ENCODE results near the gene GH2.
"Not testable (repeated sequence)": the region's sequence is repeated elsewhere in the genome, so short reads cannot be mapped to it uniquely, and the experiment has no call there.

The GH2 gene

DNA sequence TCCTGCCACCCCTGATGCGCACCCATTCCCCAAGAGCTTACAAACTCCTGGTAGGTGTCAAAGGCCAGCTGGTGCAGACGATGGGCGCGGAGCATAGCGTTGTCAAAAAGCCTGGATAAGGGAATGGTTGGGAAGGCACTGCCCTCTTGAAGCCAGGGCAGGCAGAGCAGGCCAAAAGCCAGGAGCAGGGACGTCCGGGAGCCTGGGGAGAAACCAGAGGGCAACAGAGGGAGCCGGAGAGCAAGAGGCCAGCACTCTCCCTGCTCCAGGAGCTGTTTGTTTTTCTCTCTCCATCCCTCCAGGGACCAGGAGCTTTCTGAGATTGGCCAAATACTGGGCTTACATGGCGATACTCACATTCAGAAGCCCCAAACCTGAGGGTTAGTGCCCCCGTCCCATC lies 36.6 kb upstream of the GH2 start:
- H3K9me3 Mint-ChIP-seq = no peaks in the 10 kb centered on the region
- no peaks in the 10 kb centered on the region for H3K36me3 Mint-ChIP-seq (ENCODE audit: low read depth)
- H3K4me1 Mint-ChIP-seq (ENCODE audit: low read depth) = peaks cover 5% of the 10 kb centered on the region
- peaks cover 2% of the 10 kb centered on the region for H3K27me3 Mint-ChIP-seq (ENCODE audit: low read depth)
- no peak overlapping the region for H3K4me3 Mint-ChIP-seq
- no peak overlapping the region for H3K27ac Mint-ChIP-seq
- DNase-seq (ENCODE audit: low spot score) = no peak

DNA sequence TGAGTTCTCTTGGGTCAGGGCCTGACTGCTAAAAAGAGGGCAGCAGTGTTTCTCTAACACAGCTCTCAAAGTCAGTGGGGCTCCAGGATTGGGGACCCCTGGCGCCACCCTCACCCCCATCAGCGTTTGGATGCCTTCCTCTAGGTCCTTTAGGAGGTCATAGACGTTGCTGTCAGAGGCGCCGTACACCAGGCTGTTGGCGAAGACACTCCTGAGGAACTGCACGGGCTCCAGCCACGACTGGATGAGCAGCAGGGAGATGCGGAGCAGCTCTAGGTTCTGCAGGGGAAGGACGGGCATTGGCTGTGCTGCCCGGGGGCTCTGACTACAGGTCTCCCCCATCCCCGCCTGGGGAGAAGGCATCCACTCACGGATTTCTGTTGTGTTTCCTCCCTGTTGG lies 35.9 kb upstream of the GH2 start:
- no peak for DNase-seq (ENCODE audit: low spot score)
- no peak overlapping the region for H3K27ac Mint-ChIP-seq
- H3K27me3 Mint-ChIP-seq (ENCODE audit: low read depth) = peaks cover 2% of the 10 kb centered on the region
- H3K4me1 Mint-ChIP-seq (ENCODE audit: low read depth) = peaks cover 5% of the 10 kb centered on the region
- H3K36me3 Mint-ChIP-seq (ENCODE audit: low read depth) = no peaks in the 10 kb centered on the region
- H3K4me3 Mint-ChIP-seq = no peak overlapping the region
- no peaks in the 10 kb centered on the region for H3K9me3 Mint-ChIP-seq

DNA sequence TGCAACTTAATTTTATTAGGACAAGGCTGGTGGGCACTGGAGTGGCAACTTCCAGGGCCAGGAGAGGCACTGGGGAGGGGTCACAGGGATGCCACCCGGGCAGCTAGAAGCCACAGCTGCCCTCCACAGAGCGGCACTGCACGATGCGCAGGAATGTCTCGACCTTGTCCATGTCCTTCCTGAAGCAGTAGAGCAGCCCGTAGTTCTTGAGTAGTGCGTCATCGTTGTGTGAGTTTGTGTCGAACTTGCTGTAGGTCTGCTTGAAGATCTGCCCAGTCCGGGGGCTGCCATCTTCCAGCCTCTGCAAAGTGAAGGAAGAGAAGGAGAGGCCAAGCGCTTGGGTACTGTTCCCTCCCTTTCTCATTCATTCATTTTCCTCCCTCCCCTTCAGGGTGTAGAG lies 35.5 kb upstream of the GH2 start:
- H3K4me1 Mint-ChIP-seq (ENCODE audit: low read depth) = not testable (repeated sequence)

DNA sequence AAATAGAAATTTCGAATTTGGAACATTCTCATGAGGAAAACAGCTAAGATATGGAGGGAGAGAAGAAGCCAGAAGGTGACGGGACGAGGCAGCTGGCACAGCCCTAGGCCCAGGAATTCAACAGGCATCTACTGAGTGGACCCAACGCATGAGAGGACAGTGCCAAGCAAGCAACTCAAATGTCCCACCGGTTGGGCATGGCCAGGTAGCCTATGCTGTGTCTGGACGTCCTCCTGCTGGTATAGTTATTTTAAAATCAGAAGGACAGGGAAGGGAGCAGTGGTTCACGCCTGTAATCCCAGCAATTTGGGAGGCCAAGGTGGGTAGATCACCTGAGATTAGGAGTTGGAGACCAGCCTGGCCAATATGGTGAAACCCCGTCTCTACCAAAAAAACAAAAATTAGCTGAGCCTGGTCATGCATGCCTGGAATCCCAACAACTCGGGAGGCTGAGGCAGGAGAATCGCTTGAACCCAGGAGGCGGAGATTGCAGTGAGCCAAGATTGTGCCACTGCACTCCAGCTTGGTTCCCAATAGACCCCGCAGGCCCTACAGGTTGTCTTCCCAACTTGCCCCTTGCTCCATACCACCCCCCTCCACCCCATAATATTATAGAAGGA lies 34.9 kb upstream of the GH2 start:
- H3K27ac Mint-ChIP-seq = no peak overlapping the region
- H3K27me3 Mint-ChIP-seq (ENCODE audit: low read depth) = peaks cover 2% of the 10 kb centered on the region
- no peak overlapping the region for H3K4me3 Mint-ChIP-seq
- no peaks in the 10 kb centered on the region for H3K9me3 Mint-ChIP-seq
- DNase-seq (ENCODE audit: low spot score) = no peak
- H3K4me1 Mint-ChIP-seq (ENCODE audit: low read depth) = peaks cover 9% of the 10 kb centered on the region
- H3K36me3 Mint-ChIP-seq (ENCODE audit: low read depth) = no peaks in the 10 kb centered on the region

More for the DNA sequence above, 35.5 kb upstream of the GH2 start:
- not testable (repeated sequence) for H3K27me3 Mint-ChIP-seq (ENCODE audit: low read depth); H3K9me3 Mint-ChIP-seq; H3K27ac Mint-ChIP-seq; H3K36me3 Mint-ChIP-seq (ENCODE audit: low read depth); H3K4me3 Mint-ChIP-seq; DNase-seq (ENCODE audit: low spot score)

DNA sequence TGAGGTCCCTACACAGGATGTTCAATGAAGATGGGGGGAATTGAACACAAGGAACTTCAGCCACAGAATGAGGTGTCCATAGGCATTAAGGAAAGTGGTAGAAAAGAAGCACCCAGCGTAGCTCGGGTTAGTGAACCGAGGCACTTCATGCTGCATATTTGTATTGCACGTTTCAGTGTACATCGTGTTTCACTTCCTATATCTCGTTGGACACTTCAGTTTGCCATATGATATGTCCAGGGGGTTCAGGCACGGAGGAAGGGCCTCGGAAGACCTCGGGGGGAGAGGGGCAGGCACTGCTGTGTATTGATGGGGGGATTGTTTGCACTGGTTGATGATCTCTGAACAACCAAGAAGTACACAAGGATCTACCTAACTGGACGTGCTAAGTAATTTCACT lies 34.0 kb upstream of the GH2 start:
- not testable (repeated sequence) for H3K27me3 Mint-ChIP-seq (ENCODE audit: low read depth); H3K4me3 Mint-ChIP-seq; DNase-seq (ENCODE audit: low spot score); H3K36me3 Mint-ChIP-seq (ENCODE audit: low read depth); H3K27ac Mint-ChIP-seq; H3K9me3 Mint-ChIP-seq; H3K4me1 Mint-ChIP-seq (ENCODE audit: low read depth)

DNA sequence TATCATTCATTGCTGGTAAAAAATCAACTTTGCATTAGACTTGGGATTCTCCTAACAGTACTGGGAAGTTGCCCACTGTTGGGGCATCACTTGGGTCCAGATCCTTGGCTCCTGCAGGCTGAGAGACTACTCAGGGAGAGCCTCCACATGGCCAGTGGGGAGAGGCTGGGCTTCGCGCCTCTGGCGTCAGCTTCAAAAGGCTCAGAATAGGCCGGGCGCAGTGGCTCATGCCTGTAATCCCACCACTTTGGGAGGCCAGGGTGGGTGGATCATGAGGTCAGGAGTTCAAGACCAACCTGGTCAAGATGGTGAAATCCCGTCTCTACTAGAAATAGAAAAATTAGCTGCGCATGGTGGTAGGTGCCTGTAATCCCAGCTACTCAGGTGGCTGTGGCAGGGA lies 32.7 kb upstream of the GH2 start:
- no peak for DNase-seq (ENCODE audit: low spot score)
- Mint-ChIP-seq H3K4me3 (no peak overlapping the region), H3K27ac (no peak overlapping the region), H3K36me3 (ENCODE audit: low read depth) (no peaks in the 10 kb centered on the region), H3K4me1 (ENCODE audit: low read depth) (peaks cover 8% of the 10 kb centered on the region), H3K27me3 (ENCODE audit: low read depth) (peaks cover 2% of the 10 kb centered on the region), H3K9me3 (no peaks in the 10 kb centered on the region)

DNA sequence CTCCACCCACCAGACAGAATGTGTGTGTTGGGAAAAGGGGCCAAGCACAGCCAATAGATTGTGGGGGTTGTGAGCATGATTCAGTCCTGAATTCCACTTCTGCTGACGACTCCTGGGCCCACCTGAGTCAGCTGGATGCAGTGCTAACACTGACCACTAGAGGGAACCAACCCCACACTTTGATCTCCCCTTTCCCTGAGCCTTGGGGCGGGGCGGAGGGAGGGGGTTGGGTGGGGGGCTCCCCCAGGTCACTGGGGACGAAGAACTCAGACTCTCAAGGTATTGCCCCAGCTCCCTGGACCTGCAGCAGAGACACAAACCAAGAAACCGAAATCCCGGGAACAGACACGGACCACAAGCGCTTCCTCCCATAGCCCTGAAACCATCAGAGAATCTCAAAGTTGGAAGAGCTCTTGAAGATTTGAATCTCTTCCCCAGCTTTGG lies 29.9 kb upstream of the GH2 start:
- H3K4me1 Mint-ChIP-seq (ENCODE audit: low read depth) = peaks cover 4% of the 10 kb centered on the region
- H3K27ac Mint-ChIP-seq = no peak overlapping the region
- DNase-seq (ENCODE audit: low spot score) = peak; percentile 37
- H3K27me3 Mint-ChIP-seq (ENCODE audit: low read depth) = peaks cover 8% of the 10 kb centered on the region
- no peak overlapping the region for H3K4me3 Mint-ChIP-seq
- H3K36me3 Mint-ChIP-seq (ENCODE audit: low read depth) = no peaks in the 10 kb centered on the region
- H3K9me3 Mint-ChIP-seq = no peaks in the 10 kb centered on the region

DNA sequence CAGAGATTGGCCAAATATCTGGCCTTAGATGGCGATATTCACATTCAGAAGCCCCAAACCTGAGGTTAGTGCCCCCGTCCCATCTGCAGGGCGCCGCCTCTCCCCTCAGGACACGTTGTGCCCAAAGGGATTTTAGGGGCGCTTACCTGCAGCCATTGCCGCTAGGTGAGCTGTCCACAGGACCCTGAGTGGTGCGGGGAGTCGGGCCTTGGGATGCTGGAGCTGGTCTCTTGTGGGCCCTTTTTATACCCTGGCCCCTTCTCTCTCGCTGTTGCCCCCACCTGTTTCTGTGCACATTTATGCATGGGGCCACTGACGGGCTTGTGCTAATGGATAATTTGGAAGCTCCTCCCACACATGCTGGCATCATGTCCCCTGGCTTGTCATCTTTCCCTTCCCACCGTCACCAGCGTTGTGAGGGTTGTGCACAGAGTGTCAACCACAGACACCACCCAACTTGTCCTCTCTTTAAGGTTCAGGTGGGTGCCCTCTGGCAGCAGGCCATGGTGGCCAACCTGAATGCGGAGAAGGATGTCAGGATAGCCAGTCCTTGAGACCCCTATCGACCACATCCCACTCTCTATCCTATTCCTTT lies 29.4 kb upstream of the GH2 start, which contains the start of gene CSHL1:
Gene CSHL1 (minus strand): TSS at position 218 of the 595 bp plus-strand sequence. CDS start 62 bp downstream, at position 156.
- Mint-ChIP-seq H3K4me1 (ENCODE audit: low read depth) (peaks cover 4% of the 10 kb centered on the region), H3K27me3 (ENCODE audit: low read depth) (peaks cover 8% of the 10 kb centered on the region), H3K27ac (no peak within 1 kb of the TSS), H3K36me3 (ENCODE audit: low read depth) (no peaks in the 10 kb centered on the region), H3K9me3 (no peaks in the 10 kb centered on the region), H3K4me3 (no peak within 1 kb of the TSS)
- DNase-seq (ENCODE audit: low spot score) = no peak

DNA sequence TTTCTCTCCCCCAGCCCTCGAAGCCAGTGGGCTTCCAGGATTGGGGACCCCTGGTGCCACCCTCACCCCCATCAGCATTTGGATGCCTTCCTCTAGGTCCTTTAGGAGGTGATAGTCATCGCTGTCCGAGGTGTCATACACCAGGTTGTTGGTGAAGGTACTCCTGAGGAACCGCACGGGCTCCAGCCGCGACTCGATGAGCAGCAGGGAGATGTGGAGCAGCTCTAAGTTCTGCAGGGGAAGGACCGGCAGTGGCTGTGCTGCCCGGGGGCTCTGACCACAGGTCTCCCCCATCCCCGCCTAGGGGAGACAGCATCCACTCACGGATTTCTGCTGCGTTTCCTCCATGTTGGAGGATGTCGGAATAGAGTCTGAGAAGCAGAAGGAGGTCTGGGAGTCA lies 28.4 kb upstream of the GH2 start:
- H3K27me3 Mint-ChIP-seq (ENCODE audit: low read depth) = peaks cover 6% of the 10 kb centered on the region
- no peak for DNase-seq (ENCODE audit: low spot score)
- H3K4me1 Mint-ChIP-seq (ENCODE audit: low read depth) = peaks cover 4% of the 10 kb centered on the region
- H3K4me3 Mint-ChIP-seq = no peak overlapping the region
- H3K27ac Mint-ChIP-seq = no peak overlapping the region
- H3K36me3 Mint-ChIP-seq (ENCODE audit: low read depth) = no peaks in the 10 kb centered on the region
- H3K9me3 Mint-ChIP-seq = no peaks in the 10 kb centered on the region

DNA sequence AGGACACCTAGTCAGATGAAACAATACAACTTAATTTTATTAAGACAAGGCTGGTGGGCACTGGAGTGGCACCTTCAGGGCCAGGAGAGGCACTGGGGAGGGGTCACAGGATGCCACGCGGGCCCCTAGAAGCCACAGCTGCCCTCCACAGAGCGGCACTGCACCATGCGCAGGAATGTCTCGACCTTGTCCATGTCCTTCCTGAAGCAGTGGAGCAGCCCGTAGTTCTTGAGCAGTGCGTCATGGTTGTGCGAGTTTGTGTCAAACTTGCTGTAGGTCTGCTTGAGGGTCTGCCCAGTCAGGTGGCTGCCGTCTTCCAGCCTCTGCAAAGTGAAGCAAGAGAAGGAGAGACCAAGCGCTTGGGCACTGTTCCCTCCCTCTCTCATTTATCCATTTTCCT lies 27.8 kb upstream of the GH2 start:
- DNase-seq (ENCODE audit: low spot score); H3K36me3 Mint-ChIP-seq (ENCODE audit: low read depth): not testable (repeated sequence)

DNA sequence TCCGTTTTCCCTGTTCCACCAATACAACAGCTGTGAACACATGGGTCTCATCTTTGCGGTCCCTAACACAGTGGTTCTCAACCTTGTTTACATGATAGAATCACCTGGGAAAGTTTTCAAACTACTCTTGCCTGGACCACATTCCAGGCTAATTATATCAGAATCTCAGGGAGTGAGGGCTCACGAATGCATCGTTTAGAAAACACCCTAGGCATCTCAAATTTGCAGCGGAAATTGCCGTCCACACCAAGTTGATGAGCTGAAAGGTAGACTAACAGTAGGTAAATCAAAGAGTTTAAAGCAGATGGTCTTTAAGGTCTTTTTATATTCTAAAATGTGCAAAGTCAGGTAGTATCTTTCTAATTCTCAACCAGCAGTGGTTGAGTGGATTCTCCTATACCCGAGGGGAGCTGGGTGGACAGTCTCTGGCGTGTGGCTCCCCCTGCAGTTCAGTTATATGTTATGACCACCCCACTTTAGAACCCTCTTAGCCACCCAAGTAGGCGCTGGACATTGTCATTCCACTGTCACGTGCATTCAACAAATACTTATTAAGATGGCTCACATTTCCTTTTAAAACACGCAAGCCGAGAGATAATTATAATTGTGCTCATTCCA lies 25.5 kb upstream of the GH2 start:
- H3K27me3 Mint-ChIP-seq (ENCODE audit: low read depth); H3K4me1 Mint-ChIP-seq (ENCODE audit: low read depth); H3K27ac Mint-ChIP-seq: not testable (repeated sequence)

More for the DNA sequence above, 27.8 kb upstream of the GH2 start:
- H3K27ac Mint-ChIP-seq; H3K27me3 Mint-ChIP-seq (ENCODE audit: low read depth); H3K9me3 Mint-ChIP-seq; H3K4me1 Mint-ChIP-seq (ENCODE audit: low read depth); H3K4me3 Mint-ChIP-seq: not testable (repeated sequence)

DNA sequence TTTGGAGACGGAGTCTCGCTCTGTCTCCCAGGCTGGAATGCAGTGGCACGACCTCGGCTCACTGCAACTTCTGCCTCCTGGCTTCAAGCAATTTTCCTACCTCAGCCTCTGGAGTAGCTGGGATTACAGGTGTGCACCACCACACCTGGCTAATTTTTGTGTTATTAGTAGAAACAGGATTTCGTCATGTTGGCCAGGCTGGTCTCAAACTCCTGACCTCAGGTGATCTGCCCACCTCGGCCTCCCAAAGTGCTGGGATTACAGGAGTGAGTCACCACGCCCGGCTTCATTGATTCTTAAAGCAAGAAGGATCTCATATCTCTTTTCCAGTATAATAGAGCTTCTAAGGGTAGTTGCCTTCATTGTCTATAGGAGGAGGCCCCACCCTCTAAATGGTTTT lies 23.1 kb upstream of the GH2 start:
- H3K9me3 Mint-ChIP-seq; H3K36me3 Mint-ChIP-seq (ENCODE audit: low read depth); DNase-seq (ENCODE audit: low spot score); H3K4me1 Mint-ChIP-seq (ENCODE audit: low read depth); H3K27ac Mint-ChIP-seq; H3K4me3 Mint-ChIP-seq: not testable (repeated sequence)
- peaks cover 12% of the 10 kb centered on the region for H3K27me3 Mint-ChIP-seq (ENCODE audit: low read depth)

More for the DNA sequence above, 25.5 kb upstream of the GH2 start:
- H3K9me3 Mint-ChIP-seq; H3K36me3 Mint-ChIP-seq (ENCODE audit: low read depth); DNase-seq (ENCODE audit: low spot score); H3K4me3 Mint-ChIP-seq: not testable (repeated sequence)

DNA sequence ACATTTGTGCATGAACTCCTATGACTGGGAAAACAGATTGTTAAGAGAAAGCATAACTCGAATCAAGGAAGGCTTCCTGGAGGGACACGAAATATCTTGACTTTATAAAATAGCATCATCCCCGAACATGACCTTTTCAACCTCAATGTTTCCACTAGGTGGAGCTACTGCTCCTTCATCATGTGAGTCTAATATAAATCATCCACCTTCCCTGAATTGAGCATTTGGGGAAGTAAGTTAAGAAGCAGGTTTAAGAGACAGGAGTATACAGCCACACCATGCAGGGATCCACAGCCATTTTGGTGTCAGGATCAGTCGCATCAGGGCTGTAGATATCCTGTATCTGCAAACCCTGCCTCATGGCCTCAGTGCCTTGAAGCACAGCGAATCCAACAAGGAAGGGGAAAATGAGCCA lies 22.1 kb upstream of the GH2 start:
- H3K36me3 Mint-ChIP-seq (ENCODE audit: low read depth); H3K9me3 Mint-ChIP-seq; H3K27me3 Mint-ChIP-seq (ENCODE audit: low read depth); H3K27ac Mint-ChIP-seq; H3K4me3 Mint-ChIP-seq; DNase-seq (ENCODE audit: low spot score); H3K4me1 Mint-ChIP-seq (ENCODE audit: low read depth): not testable (repeated sequence)

DNA sequence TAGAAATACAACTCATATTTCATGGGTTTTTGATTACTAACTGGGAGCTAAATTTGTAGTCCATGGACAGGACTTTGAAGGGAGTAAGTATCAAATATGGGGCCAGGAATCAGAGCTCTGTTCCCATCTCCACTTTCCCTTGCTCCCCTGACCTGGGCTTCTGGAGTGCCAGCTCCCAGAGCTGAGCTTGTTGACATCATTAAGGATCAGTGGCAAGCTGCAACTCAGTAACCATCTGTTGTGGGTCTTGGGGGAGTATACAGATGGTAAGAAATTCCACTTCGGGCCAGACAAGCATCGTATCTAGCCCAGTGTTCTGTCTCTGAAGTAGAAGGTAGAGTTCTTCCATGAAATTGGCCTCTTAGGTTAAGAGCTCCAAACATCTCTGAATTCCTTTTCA lies 20.2 kb upstream of the GH2 start:
- not testable (repeated sequence) for H3K36me3 Mint-ChIP-seq (ENCODE audit: low read depth); DNase-seq (ENCODE audit: low spot score); H3K4me1 Mint-ChIP-seq (ENCODE audit: low read depth); H3K4me3 Mint-ChIP-seq; H3K27me3 Mint-ChIP-seq (ENCODE audit: low read depth); H3K9me3 Mint-ChIP-seq; H3K27ac Mint-ChIP-seq
